Measurements from ENCODE around the gene SSX4B.
"Not testable (repeated sequence)": the region's sequence is repeated elsewhere in the genome, so short reads cannot be mapped to it uniquely, and the experiment has no call there.

The SSX4B gene, protein sequence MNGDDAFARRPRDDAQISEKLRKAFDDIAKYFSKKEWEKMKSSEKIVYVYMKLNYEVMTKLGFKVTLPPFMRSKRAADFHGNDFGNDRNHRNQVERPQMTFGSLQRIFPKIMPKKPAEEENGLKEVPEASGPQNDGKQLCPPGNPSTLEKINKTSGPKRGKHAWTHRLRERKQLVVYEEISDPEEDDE

DNA sequence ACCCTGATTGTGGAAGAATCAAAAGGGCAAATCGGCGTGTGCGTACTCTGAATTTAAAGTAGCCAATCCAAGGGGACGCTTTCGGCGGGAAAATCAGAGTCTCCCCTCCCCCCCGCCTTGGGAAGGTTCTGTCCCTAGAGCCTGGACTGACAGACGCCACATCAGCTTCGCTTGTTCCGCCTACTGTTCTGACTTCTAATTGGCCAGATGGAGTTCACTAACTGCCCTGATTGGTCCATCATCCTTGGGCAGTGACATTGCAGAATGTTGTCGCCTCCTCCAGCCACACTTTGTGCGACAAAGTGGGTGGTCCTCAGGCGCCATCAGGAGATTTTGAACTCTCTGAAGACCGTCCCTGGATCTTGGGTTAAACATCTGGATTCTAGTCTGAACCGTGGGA, at the start of gene SSX4B:
TSS of gene SSX4B (minus strand) at position 101 of the 400 bp plus-strand sequence. CDS start 588 bp downstream, outside the sequence.
- not testable (repeated sequence) for DNase-seq

DNA sequence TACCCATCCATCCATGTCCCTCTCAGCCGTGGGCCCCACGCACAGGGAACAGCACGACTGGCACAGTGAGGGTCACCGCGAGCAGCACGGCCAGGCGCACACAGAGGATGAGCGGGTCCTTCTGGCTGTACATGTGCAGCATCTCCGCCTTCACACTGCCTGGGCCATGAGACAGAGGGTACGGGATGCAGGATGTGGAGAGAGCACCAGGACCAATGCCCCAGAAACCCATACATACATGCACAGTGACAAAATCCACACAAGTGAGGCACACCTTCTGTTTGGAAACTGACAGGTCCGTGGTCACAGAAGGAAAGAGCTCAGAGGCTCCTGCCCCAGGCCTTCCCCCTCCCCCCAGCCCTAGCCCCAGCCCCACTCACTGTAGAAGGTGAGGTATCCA, 48.8 kb upstream of the SSX4B start:
- no peak for DNase-seq

DNA sequence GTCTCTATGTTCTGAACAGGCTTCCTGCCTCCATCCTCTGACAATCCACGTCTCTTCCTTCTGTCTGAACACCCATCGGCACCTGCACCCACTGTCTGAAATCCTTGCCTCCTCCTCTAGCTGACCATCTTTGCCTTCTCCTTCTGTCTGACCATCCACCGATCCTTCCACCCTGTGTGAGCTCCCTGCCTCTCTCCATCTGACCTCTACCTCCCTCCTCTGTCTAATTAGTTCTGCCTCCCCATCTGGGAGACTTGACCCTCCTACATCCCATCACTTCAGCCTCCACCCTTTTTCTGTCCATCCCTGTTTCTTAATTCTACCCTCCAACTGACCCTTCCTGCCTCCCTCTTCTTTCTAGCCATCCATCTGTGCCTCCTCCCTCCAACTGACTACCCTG, 48.3 kb upstream of the SSX4B start:
- DNase-seq: no peak

DNA sequence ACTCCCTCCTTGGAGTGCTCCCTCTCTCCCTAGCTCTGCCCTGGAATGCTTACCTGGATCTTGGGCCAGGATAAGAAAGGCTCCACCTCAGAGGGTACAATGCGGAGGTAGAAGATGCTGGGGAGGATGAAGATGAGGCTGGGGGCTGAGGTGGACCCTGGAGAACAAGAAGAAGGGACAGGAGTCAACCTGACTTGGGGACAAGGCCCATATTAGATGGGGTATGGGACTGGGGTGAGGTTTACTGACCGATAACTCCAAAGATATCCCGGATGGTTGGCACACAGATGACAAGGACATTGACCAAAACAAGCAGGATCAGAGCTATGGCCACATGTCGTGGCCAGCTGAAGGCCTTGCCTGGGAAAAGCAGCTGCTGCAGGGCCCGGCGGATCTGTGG, 47.7 kb upstream of the SSX4B start:
- no peak for DNase-seq

DNA sequence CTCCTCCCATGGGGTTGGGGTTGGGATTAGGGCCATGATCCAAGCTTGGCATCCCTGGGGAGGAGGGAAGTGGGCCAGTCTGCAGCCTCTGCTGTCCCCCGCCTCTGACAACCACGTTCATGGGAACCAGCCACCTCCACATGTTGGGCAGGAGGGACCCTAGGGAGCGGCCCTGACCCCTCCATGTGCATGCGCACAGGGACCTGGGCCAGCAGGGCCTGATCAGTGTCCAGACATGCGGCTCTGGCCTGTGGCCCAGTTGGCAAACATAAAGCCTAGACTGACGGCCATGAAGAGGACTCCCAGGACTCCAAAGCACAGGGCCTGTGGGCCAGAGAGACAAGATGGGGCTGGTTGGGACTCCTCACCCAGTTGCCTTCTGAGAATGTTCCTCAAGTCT, 47.0 kb upstream of the SSX4B start:
- no peak for DNase-seq

DNA sequence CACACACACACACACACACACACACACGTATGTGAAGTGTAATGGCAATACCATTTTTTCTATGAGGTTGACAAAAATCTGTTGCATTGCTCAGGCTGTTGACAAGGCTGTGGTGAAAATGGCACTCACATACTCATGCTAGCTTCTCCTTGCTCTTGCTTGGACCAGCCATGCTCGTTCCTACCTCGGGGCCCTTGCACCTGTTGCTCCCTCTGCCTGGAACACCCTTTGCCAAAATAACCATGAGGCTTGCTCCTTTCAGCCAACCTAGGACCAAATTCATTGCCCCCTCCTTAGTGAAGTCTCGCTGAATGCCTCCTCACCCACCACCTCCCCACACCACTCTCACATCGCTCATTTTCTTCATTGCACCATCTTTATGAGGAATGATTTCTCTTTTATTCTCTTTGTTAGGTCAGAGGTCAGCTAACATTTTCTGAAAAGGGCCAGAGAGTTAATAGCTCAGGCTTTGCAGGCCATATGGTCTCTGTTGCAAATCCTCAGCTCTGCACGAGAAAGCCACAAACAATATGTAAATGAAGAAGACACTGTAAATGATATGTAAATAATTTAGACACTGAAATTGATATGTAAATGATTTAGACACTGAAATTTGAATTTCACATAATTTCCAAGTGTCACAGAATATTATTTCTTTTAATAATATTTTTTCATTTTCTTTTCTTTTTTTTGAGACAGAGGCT, 45.0 kb upstream of the SSX4B start:
- DNase-seq: no peak

DNA sequence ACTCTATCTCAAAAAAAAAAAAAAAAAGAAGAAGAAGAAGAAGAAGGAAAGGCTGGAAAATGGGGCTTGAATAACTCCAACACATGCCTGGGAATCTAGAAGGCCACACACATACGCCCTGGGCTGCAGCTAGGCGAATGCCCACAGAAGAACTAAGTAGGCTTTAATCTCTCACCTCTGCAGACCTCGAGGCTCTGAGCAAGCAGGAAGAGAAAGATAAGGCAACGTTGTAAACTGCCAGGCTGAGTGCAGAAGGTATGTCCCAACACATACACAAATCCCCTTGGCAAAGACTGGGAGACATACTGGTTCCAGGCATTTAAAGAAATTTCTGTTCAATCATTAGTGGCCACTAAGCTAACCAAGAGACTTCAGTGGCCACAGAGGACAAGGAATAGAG, 39.9 kb upstream of the SSX4B start:
- no peak for DNase-seq

DNA sequence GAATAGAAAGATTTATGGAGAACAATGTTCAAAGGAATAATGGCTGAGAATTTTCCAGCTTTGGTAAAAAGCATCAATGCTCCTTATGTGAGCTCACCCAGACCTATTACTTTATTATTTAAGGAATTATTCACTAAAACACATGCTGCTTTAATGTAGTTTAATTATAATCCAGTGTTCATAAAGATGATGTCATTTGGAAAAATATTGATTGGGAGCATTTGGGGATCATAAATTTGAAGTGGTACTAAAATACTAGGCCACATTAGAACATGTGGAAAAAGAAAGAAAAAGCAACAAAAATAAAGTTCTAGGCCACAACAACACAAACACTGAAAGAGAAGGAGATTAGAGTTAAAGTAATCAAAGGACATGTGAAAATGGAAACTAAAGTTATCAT, 38.3 kb upstream of the SSX4B start:
- no peak for DNase-seq

DNA sequence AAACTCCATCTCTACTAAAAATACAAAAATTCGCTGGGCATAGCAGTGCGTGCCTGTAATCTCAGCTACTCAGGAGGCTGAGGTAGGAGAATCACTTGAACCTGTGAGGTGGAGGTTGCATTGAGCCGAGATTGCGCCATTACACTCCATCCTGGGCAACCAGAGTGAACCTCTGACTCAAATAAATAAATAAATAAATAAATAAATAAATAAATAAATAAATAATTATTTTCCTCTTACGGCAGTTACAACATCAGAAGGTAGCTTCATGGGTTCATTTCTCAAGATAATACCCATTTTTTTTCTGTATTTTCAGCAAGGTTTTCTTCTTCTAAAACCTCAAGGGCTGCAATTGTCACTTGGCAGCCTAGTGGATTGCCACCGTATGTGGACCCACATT, 35.4 kb upstream of the SSX4B start:
- DNase-seq: not testable (repeated sequence)

DNA sequence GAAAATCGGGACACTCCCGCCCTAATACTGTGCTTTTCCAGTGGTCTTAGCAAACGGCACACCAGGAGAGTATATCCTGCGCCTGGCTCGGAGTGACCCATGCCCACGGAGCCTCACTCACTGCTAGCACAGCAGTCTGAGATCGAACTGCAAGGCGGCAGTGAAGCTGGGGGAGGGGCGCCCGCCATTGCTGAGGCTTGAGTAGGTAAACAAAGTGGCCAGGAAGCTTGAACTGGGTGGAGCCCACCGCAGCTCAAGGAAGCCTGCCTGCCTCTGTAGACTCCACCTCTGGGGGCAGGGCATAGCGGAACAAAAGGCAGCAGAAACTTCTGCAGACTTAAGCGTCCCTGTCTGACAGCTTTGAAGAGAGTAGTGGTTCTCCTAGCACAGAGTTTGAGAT, 22.0 kb upstream of the SSX4B start:
- not testable (repeated sequence) for DNase-seq

DNA sequence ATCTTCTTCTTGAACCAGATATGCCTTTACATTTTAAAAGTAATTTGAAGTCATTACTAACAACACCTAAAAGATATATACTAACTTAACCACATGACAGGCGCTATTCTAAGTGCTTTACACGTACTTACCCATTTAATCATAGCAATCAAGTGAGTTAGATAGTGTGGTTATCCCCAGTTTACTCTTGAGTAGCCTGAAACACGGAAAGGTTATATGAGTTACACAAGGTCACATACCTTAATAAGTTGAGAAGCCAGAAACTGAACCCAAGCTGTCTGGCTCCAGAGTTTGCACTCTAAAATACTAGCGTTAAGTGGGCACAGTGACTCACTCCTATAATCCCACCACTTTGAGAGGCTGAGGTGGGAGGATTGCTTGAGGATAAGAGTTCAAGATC, 18.4 kb upstream of the SSX4B start:
- DNase-seq: not testable (repeated sequence)

DNA sequence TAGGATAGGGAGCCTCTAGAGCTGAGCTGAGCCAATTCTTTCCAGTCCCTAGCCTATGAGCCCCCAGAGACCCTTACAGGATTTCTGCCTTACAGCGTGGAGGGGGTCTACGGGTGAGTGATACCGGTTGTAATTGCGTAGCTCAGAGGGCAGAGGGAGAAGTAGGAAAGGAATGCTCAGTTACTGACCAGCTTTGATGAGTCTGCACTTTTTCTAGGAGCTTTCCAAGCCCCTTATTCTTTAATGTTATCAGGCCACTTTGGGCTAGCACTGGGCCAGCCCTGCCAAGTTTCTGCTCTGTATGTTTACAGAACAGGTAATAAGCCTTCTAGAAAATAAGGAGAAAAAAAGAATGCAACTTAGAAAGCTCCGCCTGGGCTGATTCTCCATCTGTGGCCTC, 17.8 kb upstream of the SSX4B start:
- DNase-seq: not testable (repeated sequence)

DNA sequence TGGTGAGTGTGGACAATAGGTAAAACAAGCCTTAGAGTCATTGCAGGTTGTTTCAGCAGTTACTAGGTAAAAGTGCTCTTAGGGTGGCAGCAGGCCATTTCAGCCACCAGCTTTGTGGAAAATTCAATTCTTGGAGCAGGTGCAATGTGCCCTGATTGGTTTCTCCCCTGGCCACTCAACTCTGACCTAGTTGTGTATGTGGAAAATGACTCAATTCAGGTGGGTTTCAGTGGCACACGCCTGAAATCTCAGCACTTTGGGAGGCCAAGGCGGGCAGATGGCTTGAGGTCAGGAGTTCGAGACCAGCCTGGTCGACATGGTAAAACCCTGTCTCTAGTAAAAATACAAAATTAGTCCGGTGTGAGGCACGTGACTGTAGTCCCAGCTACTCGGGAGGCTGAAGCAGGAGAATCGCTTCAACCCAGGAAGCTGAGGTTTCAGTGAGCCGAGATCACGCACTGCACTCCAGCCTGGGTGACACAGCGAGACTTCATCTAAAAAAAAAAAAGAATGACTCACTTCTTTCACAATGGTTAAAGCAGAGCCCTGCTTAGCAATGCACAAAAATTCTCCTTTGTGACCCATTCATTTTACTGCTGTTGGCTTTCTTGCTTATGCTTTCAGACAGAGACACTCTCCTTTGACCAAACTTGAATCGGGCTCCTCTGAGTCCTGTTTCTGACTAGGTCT, 15.4 kb upstream of the SSX4B start:
- not testable (repeated sequence) for DNase-seq

DNA sequence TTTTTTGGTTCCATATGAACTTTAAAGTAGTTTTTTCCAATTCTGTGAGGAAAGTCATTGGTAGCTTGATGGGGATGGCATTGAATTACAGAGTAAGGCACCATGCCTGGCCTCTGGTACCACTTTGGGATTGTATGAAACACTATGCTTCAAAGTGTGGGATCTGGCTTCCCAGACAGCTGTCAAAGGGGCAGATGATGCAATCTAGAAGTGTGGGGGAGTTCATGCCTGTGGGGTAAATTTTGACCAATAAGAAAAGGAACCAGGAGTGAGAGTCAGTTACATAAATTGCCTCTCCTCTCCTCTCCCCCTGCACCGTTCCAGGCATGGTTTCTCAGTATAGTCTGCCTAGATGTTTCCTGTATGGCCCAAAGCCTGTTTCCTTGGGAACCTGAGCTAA, 13.9 kb downstream of the SSX4B start:
- not testable (repeated sequence) for DNase-seq

DNA sequence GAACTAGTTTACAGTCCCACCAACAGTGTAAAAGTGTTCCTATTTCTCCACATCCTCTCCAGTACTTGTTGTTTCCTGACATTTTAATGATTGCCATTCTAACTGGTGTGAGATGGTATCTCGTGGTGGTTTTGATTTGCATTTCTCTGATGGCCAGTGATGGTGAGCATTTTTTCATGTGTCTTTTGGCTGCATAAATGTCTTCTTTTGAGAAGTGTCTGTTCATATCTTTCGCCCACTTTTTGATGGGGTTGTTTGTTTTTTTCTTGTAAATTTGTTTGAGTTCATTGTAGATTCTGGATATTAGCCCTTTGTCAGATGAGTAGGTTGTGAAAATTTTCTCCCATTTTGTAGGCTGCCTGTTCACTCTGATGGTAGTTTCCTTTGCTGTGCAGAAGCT, 14.8 kb downstream of the SSX4B start:
- DNase-seq: not testable (repeated sequence)

DNA sequence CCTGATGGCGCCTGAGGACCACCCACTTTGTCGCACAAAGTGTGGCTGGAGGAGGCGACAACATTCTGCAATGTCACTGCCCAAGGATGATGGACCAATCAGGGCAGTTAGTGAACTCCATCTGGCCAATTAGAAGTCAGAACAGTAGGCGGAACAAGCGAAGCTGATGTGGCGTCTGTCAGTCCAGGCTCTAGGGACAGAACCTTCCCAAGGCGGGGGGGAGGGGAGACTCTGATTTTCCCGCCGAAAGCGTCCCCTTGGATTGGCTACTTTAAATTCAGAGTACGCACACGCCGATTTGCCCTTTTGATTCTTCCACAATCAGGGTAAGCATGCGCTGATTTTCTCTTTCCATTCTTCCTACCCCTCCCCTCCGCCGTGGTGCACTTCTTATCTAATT, 28.5 kb downstream of the SSX4B start, which contains the start of gene SSX4:
TSS of gene SSX4 (plus strand) at position 301 of the 400 bp plus-strand sequence. CDS start 515 bp downstream, outside the sequence.
- DNase-seq: not testable (repeated sequence)

DNA sequence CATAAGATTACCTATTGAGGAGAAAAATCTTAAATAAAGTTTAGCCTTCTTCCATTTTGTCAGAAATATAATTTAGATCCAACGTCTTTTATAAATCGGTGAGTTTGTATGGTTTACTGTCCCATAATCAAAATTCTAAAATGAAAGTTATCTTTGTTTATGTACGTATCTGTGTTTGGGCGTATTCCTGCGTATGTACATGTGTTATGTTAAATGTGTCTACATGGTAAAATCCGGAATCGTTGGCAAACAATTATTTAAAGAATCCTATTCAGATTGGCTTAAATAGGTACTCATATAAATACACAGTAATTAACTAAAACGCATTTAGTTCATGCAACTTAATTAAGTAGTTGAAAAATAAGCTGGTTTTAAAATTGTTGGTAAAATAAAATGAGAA, 41.4 kb downstream of the SSX4B start:
- DNase-seq: not testable (repeated sequence)

DNA sequence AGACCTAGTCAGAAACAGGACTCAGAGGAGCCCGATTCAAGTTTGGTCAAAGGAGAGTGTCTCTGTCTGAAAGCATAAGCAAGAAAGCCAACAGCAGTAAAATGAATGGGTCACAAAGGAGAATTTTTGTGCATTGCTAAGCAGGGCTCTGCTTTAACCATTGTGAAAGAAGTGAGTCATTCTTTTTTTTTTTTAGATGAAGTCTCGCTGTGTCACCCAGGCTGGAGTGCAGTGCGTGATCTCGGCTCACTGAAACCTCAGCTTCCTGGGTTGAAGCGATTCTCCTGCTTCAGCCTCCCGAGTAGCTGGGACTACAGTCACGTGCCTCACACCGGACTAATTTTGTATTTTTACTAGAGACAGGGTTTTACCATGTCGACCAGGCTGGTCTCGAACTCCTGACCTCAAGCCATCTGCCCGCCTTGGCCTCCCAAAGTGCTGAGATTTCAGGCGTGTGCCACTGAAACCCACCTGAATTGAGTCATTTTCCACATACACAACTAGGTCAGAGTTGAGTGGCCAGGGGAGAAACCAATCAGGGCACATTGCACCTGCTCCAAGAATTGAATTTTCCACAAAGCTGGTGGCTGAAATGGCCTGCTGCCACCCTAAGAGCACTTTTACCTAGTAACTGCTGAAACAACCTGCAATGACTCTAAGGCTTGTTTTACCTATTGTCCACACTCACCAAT, 43.9 kb downstream of the SSX4B start:
- DNase-seq: not testable (repeated sequence)

DNA sequence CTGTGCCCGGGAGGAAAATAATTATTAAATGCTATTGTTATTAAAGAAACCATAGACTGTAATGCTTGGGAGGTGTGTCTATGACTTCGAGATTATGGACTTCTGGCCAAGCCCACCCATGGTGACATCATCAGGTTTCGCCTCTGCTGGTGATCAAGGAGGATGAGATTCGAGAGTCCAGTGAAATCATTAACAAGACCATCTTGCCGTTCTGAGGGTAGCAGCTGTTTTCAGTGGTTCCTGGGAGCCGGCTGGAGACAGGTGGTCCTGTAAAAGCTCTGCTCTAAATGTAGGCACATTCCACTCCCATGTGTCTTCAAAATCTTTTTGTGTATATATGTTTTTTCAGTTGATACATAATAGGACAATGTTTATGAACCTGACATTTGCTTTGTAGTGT, 52.5 kb downstream of the SSX4B start:
- not testable (repeated sequence) for DNase-seq

DNA sequence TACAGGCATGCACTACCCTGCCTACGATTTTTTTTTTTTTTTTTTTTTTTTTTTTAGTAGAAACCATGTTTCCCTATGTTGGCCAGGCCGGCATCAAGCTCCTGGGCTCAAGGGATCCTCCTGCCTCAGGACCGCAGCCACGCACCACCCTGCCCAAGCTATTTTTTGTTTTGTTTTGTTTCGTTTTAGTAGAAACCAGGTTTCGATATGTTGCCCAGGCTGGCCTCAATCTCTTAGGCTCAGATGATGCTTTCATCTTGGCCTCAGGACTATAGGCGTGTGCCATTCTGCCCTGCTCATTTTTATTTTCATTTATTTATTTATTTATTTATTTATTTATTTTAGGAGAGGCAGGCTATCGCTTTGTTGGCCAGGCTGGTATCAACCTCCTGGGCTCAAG, 54.1 kb downstream of the SSX4B start:
- DNase-seq: no peak

DNA sequence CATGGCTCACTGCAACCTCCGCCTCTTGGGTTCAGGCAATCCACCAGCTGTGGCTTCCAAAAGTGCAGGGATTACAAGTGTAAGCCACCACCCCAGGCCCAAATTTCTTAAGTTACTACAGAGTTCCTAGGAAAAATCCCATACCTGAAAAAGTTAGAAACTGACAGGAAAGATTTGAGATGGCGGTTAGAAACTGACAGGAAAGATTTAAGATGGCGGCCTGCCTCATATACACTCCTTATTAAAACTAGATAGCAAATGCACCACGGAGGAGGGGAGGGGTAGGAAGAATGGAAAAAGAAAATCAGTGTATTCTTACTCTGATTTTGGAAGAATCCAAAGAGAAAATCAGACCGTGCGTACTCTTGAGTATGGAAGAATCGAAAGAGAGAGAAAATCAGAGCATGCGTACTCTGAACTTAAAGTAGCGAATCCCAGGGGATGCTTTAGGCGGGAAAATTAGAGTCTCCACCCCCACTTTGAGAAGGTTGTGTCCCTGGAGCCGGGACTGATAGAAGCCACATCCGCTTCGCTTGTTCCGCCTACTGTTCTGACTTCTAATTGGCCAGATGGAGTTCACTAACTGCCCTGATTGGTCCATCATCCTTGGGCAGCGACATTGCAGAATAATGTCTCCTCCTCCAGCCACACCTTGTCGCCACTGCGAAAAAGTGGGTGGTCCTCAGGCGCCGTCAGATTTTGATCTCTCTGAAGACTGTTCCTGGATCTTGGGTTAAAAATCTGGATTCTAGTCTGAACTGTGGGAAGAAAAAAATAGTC, 55.3 kb downstream of the SSX4B start, which contains the start of gene SSX3:
TSS of gene SSX3 (minus strand) at position 389 of the 780 bp plus-strand sequence. CDS start 1,454 bp downstream, outside the sequence.
- not testable (repeated sequence) for DNase-seq
